ENCODE results near the gene ARHGAP19.
"Not testable (repeated sequence)": the region's sequence is repeated elsewhere in the genome, so short reads cannot be mapped to it uniquely, and the experiment has no call there.

ARHGAP19 gene

GRCh38 chr10:97279121-97279815 is 13.2 kb downstream of the ARHGAP19 start:
- no peak for DNase-seq

DNA sequence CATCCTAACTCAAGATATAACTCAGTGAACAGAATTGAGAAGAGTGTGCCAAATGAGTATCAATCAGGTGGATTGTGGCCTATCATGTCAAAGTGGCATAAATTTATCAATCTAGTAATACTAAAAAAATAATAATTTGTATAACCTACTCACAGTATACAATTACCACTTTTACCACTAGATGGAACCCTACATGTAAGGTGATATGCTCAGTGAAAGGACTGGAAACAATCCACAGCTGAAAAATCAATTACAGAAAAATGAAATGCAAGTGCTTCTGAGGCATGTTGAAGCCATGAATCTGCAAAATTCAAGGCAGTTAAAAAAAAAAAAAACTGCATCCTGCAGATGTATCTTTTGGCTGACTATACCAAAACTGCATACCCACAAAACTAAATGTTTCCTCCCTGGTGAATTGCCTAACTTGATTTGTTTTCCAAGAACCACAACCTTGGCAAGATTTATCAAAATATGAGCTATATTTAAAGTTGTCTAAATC is 13.9 kb downstream of the ARHGAP19 start:
- peak; percentile 63 for DNase-seq

- DNase-seq = no peak
These were observed 14.9 kb downstream of the ARHGAP19 start for GRCh38 chr10:97277551-97277950.

DNA sequence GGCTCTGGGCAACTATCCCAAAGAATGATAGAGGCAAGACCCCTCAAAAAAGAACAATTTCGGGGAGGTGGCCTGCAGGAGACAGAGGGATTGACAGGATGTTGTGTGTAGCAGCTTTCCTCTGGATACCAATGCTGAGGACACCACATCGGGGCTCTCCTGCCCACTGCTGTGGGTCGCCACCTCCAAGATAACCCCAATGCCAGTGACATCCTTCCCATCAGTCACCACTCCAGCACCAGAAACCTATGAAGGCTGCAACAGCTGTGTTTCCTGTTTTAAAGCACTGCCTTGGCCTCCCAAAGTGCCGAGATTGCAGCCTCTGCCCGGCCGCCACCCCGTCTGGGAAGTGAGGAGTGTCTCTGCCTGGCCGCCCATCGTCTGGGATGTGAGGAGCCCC is 17.6 kb downstream of the ARHGAP19 start:
- no peak for DNase-seq

GRCh38 chr10:97273700-97274099 is 18.7 kb downstream of the ARHGAP19 start:
- no peak for DNase-seq

DNA sequence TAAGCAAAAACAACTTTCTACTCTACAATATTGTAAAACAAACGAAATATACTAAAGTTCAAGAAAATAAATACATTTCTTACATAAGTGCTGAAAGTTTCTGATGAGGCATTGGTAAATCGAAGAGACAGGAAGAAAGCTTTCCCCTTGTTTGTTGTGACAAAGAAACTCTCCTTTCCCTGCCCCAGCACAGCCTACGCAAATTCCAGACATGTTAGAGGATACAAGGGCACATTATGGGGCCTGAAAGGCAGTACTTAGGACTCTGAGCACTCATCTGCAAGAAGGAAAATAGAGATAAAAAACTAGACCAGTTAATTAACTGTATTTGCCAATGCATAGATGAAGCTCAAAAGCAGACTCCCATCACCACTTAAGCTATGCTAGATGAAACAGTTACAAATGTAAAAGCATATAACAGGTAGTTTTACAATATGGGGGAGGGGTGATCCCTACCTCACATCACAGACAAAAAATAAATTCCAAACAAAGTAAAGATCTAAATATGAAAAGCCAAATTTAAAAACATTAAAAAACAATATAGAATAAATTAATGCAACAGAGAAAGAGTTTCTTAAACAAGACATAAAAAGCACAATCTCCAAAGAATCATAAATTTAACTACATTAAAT is 21.8 kb downstream of the ARHGAP19 start:
- DNase-seq = no peak

- DNase-seq = no peak
These were observed 24.8 kb downstream of the ARHGAP19 start for GRCh38 chr10:97267671-97268070.

GRCh38 chr10:97265095-97265494 is 27.3 kb downstream of the ARHGAP19 start:
- DNase-seq = not testable (repeated sequence)

DNA sequence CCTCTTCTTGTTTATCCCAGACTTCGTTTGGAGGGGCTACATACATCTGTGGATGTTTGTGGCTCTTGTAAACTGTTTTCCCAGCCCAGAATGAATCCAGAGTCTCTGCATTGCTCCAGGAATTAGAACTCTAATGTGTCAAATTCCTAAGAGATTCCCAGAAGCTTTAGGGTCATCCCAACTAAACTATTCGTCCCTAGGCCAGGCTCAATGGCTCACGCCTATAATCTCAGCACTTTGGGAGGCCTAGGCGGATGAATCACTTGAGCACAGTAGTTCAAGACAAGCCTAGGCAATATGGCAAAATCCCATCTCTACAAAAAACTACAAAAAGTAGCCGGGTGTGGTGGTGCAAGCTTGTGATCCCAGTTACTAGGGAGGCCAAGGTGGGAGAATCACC is 28.5 kb downstream of the ARHGAP19 start:
- DNase-seq = no peak

DNA sequence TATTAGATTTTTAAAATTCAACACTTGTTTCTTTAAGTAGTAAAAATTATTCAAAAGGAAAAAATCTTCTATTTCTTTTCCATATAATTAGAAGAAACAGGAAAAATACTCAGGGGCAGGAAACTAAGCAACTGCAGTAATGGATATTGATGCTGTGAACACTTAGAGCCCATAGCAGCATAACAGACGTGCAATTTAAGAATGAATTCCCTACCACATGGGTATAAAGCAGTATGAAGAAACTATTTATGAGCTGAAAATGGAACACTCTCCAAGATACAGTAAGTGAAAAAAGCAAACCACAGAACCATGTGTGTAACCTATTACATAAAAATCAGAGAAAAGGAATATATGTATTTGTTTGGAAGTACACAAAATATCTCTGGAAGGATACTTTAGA is 30.8 kb downstream of the ARHGAP19 start:
- no peak for DNase-seq

GRCh38 chr10:97261183-97261582 is 31.3 kb downstream of the ARHGAP19 start:
- no peak for DNase-seq

GRCh38 chr10:97259119-97259518 is 33.3 kb downstream of the ARHGAP19 start:
- no peak for DNase-seq

DNA sequence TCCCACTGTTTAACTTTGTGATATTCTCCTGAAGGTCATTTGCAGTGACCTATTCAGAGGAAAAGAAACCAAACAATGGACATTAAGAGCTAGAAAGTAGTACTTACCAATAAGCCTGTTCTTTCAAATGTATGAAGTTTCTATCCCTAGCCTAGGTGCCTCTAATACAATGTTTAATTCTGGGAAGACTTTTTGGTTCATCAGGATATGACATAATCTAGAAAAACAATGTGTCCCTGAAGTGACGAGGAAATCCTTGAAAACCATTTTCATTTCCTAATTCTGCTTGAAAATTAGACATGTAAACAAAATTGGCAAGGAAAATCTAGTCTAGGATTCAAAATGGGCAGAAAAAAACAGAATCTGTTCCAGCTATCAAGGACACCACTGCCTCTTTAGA is 36.1 kb downstream of the ARHGAP19 start:
- no peak for DNase-seq

DNA sequence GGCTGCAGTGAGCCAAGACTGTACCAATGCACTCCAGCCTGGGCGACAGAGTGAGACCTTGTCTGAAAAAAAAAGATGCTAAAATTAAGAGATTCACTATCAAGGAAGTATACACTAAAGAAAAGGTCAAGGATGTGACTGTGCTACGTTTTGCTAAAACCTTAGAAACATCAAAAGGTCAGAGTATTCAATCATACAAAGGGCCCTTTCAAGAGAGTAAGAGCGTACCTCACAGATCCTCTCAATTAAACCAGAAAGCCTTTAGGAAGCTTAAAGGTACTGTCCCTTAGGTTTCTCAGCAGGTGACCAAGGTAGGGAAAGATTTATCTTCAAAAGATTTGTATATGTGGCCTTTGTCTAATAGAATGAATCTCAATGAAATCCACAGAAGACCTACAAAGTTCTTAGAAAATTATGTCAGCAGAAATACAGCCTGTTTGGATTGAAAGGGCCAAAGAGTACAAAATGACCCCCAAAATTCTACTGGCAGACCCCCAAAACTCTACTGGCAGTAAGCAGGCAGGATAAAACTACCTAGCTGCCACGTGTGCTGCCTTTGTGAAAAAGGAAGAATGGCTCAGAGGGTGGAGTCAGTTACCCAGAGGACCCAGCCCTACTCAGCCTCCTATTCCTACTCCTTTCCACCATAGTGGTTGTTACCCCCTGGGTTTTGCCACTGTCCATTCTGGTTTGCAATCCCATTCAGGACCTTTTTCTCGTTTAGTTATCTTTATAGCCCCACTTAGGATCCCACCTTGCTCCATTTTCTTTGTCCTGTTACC is 36.7 kb downstream of the ARHGAP19 start:
- no peak for DNase-seq

- DNase-seq = no peak
These were observed 37.7 kb downstream of the ARHGAP19 start for GRCh38 chr10:97254694-97255093.

DNA sequence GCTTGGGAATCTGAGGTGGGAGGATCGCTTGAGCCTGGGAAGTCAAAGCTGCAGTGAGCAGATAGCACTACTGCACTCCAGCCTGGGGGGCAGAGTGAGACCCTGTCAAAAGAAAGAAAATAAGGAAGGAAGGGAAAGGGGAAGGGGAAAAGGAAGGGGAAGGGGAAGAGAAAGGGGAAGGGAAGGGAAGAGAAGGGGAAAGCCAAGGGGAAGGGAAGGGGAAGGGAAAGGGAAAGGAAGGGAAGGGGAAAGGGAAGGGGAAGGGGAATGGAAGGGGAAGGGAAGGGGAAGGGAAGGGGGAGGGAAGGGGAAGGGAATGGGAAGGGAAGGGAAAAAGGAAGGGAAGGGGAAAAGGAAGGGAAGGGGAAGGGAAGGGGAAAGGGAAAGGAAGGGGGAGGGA is 41.5 kb downstream of the ARHGAP19 start:
- DNase-seq = no peak

- no peak for DNase-seq
These were observed 48.6 kb downstream of the ARHGAP19 start for GRCh38 chr10:97243836-97244235.

DNA sequence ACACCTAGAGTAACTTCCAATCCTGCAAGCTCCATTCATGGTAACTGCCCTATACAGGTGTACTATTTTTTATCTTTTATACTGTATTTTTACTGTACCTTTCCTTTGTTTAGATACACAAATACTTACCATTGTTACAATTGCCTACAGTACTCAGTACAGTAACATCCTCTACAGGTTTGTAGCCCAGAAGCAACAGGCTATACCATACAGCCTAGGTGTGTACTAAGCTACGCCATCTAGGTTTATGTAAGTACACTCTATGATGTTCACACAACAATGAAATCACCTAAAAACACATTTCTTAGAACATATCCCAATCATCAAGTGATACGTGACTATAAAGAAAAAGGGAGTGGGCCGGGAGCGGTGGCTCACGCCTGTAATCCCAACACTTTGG is 53.6 kb downstream of the ARHGAP19 start:
- no peak for DNase-seq

GRCh38 chr10:97235353-97235752 is 57.1 kb downstream of the ARHGAP19 start:
- no peak for DNase-seq

DNA sequence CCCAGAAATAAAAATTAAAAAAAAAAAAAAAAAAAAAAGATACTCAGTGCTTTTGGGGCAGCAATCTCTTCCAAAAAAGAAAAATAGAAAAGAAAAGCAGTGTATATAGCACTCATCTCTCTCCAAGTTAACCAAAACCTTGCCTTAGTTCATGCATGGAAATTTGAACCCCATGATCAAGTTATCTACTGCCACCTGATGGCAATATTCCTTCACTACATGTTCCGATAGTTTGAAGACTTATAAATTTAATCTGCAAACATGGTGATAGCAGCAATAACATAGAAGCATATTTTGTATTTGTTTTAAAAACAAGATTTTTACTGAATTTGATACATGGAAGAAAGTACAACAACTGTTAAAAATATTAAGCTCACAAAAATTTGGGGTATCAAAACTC is 58.0 kb downstream of the ARHGAP19 start:
- peak; percentile 52 for DNase-seq

GRCh38 chr10:97230146-97230545 is 62.3 kb downstream of the ARHGAP19 start:
- no peak for DNase-seq

GRCh38 chr10:97229322-97230015 is 63.0 kb downstream of the ARHGAP19 start:
- no peak for DNase-seq

GRCh38 chr10:97228775-97229157 is 63.7 kb downstream of the ARHGAP19 start:
- DNase-seq = no peak
